ENCODE data around the gene PRKAG2.

PRKAG2 gene

DNA sequence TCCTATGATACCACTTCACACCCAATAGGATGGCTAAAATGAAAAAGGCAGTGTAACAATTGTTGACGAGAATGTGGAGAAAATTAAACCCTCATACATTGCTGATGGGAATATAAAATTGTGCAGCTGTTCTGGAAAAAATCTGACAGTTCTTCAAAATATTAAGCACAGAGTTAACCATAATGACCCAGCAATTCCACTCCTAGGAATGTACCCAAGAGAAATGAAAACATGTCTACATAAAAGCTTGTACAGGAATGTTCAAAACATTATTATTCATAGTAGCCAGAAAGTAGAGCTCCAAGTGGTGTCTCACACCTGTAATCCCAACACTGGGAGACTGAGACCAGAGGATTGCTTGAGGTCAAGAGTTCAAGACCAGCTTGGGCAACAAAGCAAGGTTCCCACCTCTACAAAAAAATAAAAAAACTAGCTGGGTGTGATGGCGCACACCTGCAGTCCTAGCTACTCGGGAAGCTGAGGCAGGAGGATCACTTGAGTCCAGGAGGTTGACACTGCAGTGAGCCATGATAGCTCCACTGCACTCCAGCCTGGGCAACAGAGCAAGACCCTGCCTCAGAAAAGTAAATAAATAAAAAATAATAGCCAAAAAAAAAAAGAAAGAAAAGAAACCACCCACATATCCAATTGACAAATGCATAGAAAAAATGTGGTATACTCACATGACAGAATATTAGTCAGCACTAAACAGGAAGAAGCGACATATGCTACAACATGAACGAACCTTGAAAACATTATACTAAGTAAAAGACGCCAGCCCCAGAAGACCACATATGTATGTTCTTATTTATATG lies 362.2 kb downstream of the PRKAG2 start:
- H3K27ac ChIP-seq (ENCODE audit: low read depth, low read length, poor library complexity, severe bottlenecking) = no peak overlapping the region
- H3K4me2 ChIP-seq (ENCODE audit: low read length) = no peak overlapping the region
- peaks cover 15% of the 10 kb centered on the region for H3K4me1 ChIP-seq (ENCODE audit: insufficient read depth, low read length, severe bottlenecking)
- H3K9ac ChIP-seq (ENCODE audit: low read length) = no peak overlapping the region
- peaks cover 70% of the 10 kb centered on the region for H3K36me3 ChIP-seq (ENCODE audit: insufficient read depth, low read length)
- no peaks in the 10 kb centered on the region for H3K27me3 ChIP-seq (ENCODE audit: insufficient read depth, low read length)
- H2AFZ ChIP-seq (ENCODE audit: low read length) = no peak overlapping the region
- H3K4me3 ChIP-seq (ENCODE audit: low read depth, low read length, poor library complexity, severe bottlenecking) = no peak overlapping the region
- no peaks in the 10 kb centered on the region for H3F3A ChIP-seq (ENCODE audit: insufficient read depth, low read length)
- H3K79me2 ChIP-seq (ENCODE audit: insufficient read depth, low read length) = peaks cover 93% of the 10 kb centered on the region
- H4K20me1 ChIP-seq (ENCODE audit: insufficient read depth, low read length) = no peaks in the 10 kb centered on the region; the same call in 1 of the 2 replicates
- no peaks in the 10 kb centered on the region for H3K9me2 ChIP-seq (ENCODE audit: low read depth, low read length)
- TF ChIP-seq, protein P1, sequence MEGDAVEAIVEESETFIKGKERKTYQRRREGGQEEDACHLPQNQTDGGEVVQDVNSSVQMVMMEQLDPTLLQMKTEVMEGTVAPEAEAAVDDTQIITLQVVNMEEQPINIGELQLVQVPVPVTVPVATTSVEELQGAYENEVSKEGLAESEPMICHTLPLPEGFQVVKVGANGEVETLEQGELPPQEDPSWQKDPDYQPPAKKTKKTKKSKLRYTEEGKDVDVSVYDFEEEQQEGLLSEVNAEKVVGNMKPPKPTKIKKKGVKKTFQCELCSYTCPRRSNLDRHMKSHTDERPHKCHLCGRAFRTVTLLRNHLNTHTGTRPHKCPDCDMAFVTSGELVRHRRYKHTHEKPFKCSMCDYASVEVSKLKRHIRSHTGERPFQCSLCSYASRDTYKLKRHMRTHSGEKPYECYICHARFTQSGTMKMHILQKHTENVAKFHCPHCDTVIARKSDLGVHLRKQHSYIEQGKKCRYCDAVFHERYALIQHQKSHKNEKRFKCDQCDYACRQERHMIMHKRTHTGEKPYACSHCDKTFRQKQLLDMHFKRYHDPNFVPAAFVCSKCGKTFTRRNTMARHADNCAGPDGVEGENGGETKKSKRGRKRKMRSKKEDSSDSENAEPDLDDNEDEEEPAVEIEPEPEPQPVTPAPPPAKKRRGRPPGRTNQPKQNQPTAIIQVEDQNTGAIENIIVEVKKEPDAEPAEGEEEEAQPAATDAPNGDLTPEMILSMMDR (IDR thresholded peaks at IDR 0.05; ENCODE audit: low read length) = no peak
- no peak for TF ChIP-seq EZH2 (IDR thresholded peaks at IDR 0.05; ENCODE audit: borderline replicate concordance, low read length)
- H3K9me3 ChIP-seq (ENCODE audit: low read length) = peaks cover 47% of the 10 kb centered on the region

- Histone ChIP-seq H3K4me3 (ENCODE audit: low read depth, low read length, poor library complexity, severe bottlenecking) (no peak overlapping the region), H3K9me2 (ENCODE audit: low read depth, low read length) (no peaks in the 10 kb centered on the region), H3F3A (ENCODE audit: insufficient read depth, low read length) (no peaks in the 10 kb centered on the region), H3K36me3 (ENCODE audit: insufficient read depth, low read length) (peaks cover 78% of the 10 kb centered on the region), H3K9ac (ENCODE audit: low read length) (no peak overlapping the region), H3K27ac (ENCODE audit: low read depth, low read length, poor library complexity, severe bottlenecking) (no peak overlapping the region), H2AFZ (ENCODE audit: low read length) (no peak overlapping the region), H4K20me1 (ENCODE audit: insufficient read depth, low read length) (no peaks in the 10 kb centered on the region; the same call in 1 of the 2 replicates), H3K79me2 (ENCODE audit: insufficient read depth, low read length) (peaks cover 100% of the 10 kb centered on the region), H3K4me1 (ENCODE audit: insufficient read depth, low read length, severe bottlenecking) (peaks cover 15% of the 10 kb centered on the region), H3K4me2 (ENCODE audit: low read length) (no peak overlapping the region), H3K27me3 (ENCODE audit: insufficient read depth, low read length) (no peaks in the 10 kb centered on the region), H3K9me3 (ENCODE audit: low read length) (peaks cover 47% of the 10 kb centered on the region)
- no peak for TF ChIP-seq EZH2 (IDR thresholded peaks at IDR 0.05; ENCODE audit: borderline replicate concordance, low read length)
- TF ChIP-seq, protein P1 (IDR thresholded peaks at IDR 0.05; ENCODE audit: low read length) = no peak
Observed at GRCh38 chr7:151513133-151513532, 363.8 kb downstream of the PRKAG2 start.

DNA sequence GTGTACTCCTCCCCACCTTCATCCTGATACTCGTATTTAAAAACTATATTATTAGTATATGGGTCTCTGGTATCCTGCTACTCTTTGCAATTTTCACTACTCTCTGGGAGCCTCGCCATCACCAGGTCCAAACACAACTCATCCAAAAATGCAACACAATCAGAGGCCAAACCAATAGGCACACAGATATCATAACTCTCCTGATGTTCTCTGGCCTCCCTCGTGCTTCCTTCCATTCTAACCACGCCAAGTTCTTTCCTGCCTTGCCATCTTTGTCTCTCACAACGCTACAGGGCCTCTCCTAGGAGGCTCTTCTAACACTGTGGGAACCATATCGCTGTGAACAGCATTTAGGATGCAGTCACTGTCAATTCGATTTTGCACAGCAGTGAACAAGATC lies 364.6 kb downstream of the PRKAG2 start:
- H3K4me3 ChIP-seq (ENCODE audit: low read depth, low read length, poor library complexity, severe bottlenecking) = no peak overlapping the region
- no peak overlapping the region for H3K27ac ChIP-seq (ENCODE audit: low read depth, low read length, poor library complexity, severe bottlenecking)
- TF ChIP-seq, protein P1 (IDR thresholded peaks at IDR 0.05; ENCODE audit: low read length) = no peak
- TF ChIP-seq EZH2 (IDR thresholded peaks at IDR 0.05; ENCODE audit: borderline replicate concordance, low read length) = no peak
- no peaks in the 10 kb centered on the region for H3K9me2 ChIP-seq (ENCODE audit: low read depth, low read length)
- H4K20me1 ChIP-seq (ENCODE audit: insufficient read depth, low read length) = no peaks in the 10 kb centered on the region
- H2AFZ ChIP-seq (ENCODE audit: low read length) = no peak overlapping the region
- H3K9ac ChIP-seq (ENCODE audit: low read length) = no peak overlapping the region
- H3K4me1 ChIP-seq (ENCODE audit: insufficient read depth, low read length, severe bottlenecking) = peaks cover 7% of the 10 kb centered on the region
- peaks cover 72% of the 10 kb centered on the region for H3K36me3 ChIP-seq (ENCODE audit: insufficient read depth, low read length)
- H3K27me3 ChIP-seq (ENCODE audit: insufficient read depth, low read length) = no peaks in the 10 kb centered on the region
- no peak overlapping the region for H3K4me2 ChIP-seq (ENCODE audit: low read length)
- H3K9me3 ChIP-seq (ENCODE audit: low read length) = peaks cover 47% of the 10 kb centered on the region
- H3F3A ChIP-seq (ENCODE audit: insufficient read depth, low read length) = no peaks in the 10 kb centered on the region
- peaks cover 100% of the 10 kb centered on the region for H3K79me2 ChIP-seq (ENCODE audit: insufficient read depth, low read length)

Data from OCI-LY1 (cell line).